GM21825 (cell line): ENCODE measurements around the gene MYCBPAP.

Experiments used
- ATAC-seq: cut with Tn5 transposase; IDR thresholded peaks from one replicate; pipeline ENCODE4 v1.9.1; 2021; ENCODE audit warnings: mild to moderate bottlenecking, moderate library complexity; ENCODE audit not compliant: unreplicated experiment

MYCBPAP gene

GRCh38 chr17:50569592-50569991 lies 61.4 kb downstream of the MYCBPAP start:
- no peak for ATAC-seq

- ATAC-seq: no peak
Observed at GRCh38 chr17:50570032-50570431, 61.8 kb downstream of the MYCBPAP start.

GRCh38 chr17:50570528-50570927 lies 62.3 kb downstream of the MYCBPAP start:
- ATAC-seq: no peak

- no peak for ATAC-seq
Observed at GRCh38 chr17:50571681-50572080, 63.4 kb downstream of the MYCBPAP start.

- ATAC-seq: no peak
Observed at GRCh38 chr17:50572541-50572940, 64.3 kb downstream of the MYCBPAP start.

GRCh38 chr17:50573866-50574611 lies 65.8 kb downstream of the MYCBPAP start:
- no peak for ATAC-seq

- no peak for ATAC-seq
Observed at GRCh38 chr17:50575581-50576210, 67.5 kb downstream of the MYCBPAP start.

- ATAC-seq: no peak
Observed at GRCh38 chr17:50576864-50577263, 68.6 kb downstream of the MYCBPAP start.

- no peak for ATAC-seq
Observed at GRCh38 chr17:50577451-50577954, 69.3 kb downstream of the MYCBPAP start.

GRCh38 chr17:50578173-50578572 lies 69.9 kb downstream of the MYCBPAP start:
- no peak for ATAC-seq

GRCh38 chr17:50579399-50579798 lies 71.2 kb downstream of the MYCBPAP start:
- ATAC-seq: no peak

GRCh38 chr17:50580646-50581045 lies 72.4 kb downstream of the MYCBPAP start:
- ATAC-seq: no peak
